ENCODE results near the gene SPINK9. TPM values are rescaled to one million over a fixed set of nuclear protein-coding genes. Genes with fewer than 3 reads are reported as not detected.

The SPINK9 gene
- total RNA-seq, 1 experiment from 2014 or later: not detected

DNA sequence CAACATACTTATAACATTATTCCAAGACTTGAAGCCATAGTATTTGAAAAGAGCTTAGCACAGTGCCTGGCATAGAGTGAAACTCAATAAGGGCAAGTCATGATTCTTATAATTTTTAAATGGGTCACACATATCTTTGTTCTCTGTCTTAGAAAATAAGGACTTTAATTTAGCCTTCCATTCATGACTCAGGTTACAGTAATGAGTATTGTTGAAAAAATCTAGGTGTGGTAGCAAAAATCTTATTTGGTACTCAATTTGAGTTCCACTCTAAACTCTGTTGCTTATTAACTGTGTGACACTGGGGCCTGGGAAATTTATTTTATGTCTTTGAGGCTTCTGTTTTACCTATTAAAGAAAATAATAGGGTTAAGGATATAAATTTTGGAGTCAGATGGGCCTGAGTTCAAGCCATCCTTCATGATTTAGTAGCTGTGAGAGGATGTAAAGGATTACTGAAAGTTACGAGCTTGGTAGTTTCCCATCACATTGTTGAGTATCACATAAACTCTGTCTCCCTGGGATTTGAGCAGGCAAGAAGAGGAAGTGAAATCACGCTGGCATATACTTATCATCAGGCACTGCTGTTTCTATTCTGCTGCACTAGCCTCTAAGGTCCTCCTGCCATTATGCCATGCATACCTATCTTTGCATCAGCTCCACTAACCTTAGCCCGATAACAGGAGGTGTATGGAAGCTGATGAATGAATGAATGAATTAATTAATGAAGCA, 1.5 kb downstream of the SPINK9 start:
- BruUV-seq (replicated peaks): no TSS peak
- no peaks in the 10 kb centered on the region for H3K9me3 ChIP-seq
- Mint-ChIP-seq H3K27me3 (ENCODE audit: insufficient read depth, unreplicated experiment) (peaks cover 3% of the 10 kb centered on the region), H3K4me3 (ENCODE audit: unreplicated experiment) (no peak overlapping the region), H3K9me3 (ENCODE audit: unreplicated experiment) (no peaks in the 10 kb centered on the region), H3K27ac (ENCODE audit: unreplicated experiment) (no peak overlapping the region), H3K36me3 (ENCODE audit: insufficient read depth, unreplicated experiment) (no peaks in the 10 kb centered on the region), H3K4me1 (ENCODE audit: low read depth, unreplicated experiment) (no peaks in the 10 kb centered on the region)
- H3K36me3 ChIP-seq (ENCODE audit: control insufficient read depth, insufficient read depth, low read length): no peaks in the 10 kb centered on the region
- ChIA-PET POLR2A (no interaction called here), CTCF (no interaction called here)
- TF ChIP-seq, protein P1, sequence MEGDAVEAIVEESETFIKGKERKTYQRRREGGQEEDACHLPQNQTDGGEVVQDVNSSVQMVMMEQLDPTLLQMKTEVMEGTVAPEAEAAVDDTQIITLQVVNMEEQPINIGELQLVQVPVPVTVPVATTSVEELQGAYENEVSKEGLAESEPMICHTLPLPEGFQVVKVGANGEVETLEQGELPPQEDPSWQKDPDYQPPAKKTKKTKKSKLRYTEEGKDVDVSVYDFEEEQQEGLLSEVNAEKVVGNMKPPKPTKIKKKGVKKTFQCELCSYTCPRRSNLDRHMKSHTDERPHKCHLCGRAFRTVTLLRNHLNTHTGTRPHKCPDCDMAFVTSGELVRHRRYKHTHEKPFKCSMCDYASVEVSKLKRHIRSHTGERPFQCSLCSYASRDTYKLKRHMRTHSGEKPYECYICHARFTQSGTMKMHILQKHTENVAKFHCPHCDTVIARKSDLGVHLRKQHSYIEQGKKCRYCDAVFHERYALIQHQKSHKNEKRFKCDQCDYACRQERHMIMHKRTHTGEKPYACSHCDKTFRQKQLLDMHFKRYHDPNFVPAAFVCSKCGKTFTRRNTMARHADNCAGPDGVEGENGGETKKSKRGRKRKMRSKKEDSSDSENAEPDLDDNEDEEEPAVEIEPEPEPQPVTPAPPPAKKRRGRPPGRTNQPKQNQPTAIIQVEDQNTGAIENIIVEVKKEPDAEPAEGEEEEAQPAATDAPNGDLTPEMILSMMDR (IDR thresholded peaks at IDR 0.05; ENCODE audit: insufficient read depth in 1 of 2, low read depth in 1 of 2, low read length in 1 of 2, severe bottlenecking in 1 of 2, unreplicated experiment in 1 of 2): no peak
- H3K4me1 ChIP-seq: no peaks in the 10 kb centered on the region
- H3K27me3 ChIP-seq (replicated peaks; ENCODE audit: control insufficient read depth, insufficient read depth, low read length): no peaks in the 10 kb centered on the region
- intact Hi-C loops (cut with micrococcal nuclease; ENCODE audit: unreplicated experiment): no loop called here
- no peak overlapping the region for H3K4me3 ChIP-seq (ENCODE audit: low read depth, low read length)
- no peak for DNase-seq

DNA sequence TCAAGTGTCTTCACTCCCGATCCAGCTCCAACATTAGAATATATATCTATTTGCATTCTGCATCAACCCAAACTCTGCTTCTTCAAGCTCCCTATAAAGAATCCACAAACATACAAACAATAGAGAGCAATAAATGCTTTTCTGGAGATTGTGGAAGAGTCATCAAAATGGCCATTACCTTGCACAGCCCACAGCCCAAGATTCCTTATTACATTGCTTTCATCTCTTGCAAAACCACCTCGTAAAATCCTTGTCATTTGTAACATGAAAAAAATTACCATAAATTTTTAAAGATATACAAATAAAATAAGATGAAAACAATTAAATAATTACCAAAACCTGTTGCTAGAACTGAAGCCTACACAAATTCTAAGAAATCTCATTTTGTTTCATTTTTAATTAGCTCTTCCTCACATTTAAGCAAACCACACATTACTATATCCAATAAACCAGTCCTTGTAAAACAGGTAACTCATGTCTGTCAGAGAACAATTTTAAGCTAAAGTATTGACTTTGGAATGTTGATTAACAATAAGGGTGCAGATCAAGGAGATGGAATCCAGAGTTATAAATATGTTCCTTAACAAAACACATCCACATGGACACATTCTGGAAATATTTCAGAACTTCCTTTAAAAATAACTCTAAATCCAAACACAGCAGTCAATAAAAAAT, 7.1 kb downstream of the SPINK9 start:
- Histone ChIP-seq H3K4me1 (no peaks in the 10 kb centered on the region), H3K9me3 (no peaks in the 10 kb centered on the region), H3K36me3 (ENCODE audit: control insufficient read depth, insufficient read depth, low read length) (no peaks in the 10 kb centered on the region), H3K4me3 (ENCODE audit: low read depth, low read length) (no peak overlapping the region), H3K27me3 (replicated peaks; ENCODE audit: control insufficient read depth, insufficient read depth, low read length) (no peaks in the 10 kb centered on the region)
- BruUV-seq (replicated peaks): no TSS peak
- no peak for DNase-seq
- Mint-ChIP-seq H3K4me3 (ENCODE audit: unreplicated experiment) (no peak overlapping the region), H3K9me3 (ENCODE audit: unreplicated experiment) (no peaks in the 10 kb centered on the region), H3K36me3 (ENCODE audit: insufficient read depth, unreplicated experiment) (no peaks in the 10 kb centered on the region), H3K27me3 (ENCODE audit: insufficient read depth, unreplicated experiment) (peaks cover 2% of the 10 kb centered on the region), H3K4me1 (ENCODE audit: low read depth, unreplicated experiment) (peaks cover 11% of the 10 kb centered on the region), H3K27ac (ENCODE audit: unreplicated experiment) (no peak overlapping the region)
- CTCF ChIA-PET: no interaction called here
- intact Hi-C loops (cut with micrococcal nuclease; ENCODE audit: unreplicated experiment): no loop called here
- POLR2A ChIA-PET: no interaction called here
- TF ChIP-seq, protein P1 (IDR thresholded peaks at IDR 0.05; ENCODE audit: insufficient read depth in 1 of 2, low read depth in 1 of 2, low read length in 1 of 2, severe bottlenecking in 1 of 2, unreplicated experiment in 1 of 2): no peak

DNA sequence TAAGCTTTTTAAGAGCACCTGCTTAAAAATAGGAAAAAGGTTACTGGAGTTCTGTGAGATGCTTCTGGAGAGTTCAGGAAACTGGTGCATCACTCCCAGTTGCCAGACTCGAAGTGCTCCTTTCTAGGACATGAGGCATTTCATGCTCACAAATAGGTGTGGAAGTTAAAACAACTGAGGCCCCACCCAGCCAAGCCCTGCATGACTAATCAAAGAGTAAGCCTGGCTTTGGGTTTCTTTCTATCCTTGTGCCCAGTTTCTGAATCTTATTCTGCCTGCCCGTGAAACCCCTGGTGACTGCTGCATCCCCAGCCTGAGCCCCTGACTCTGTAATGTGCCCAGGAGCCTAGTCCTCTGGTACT, 7.7 kb downstream of the SPINK9 start:
- H3K9me3 ChIP-seq: no peaks in the 10 kb centered on the region
- H3K9me3 Mint-ChIP-seq (ENCODE audit: unreplicated experiment): no peaks in the 10 kb centered on the region
- no peak overlapping the region for H3K4me3 Mint-ChIP-seq (ENCODE audit: unreplicated experiment)
- no peaks in the 10 kb centered on the region for H3K36me3 Mint-ChIP-seq (ENCODE audit: insufficient read depth, unreplicated experiment)
- H3K27me3 ChIP-seq (replicated peaks; ENCODE audit: control insufficient read depth, insufficient read depth, low read length): no peaks in the 10 kb centered on the region
- H3K27ac Mint-ChIP-seq (ENCODE audit: unreplicated experiment): no peak overlapping the region
- TF ChIP-seq, protein P1 (IDR thresholded peaks at IDR 0.05; ENCODE audit: insufficient read depth in 1 of 2, low read depth in 1 of 2, low read length in 1 of 2, severe bottlenecking in 1 of 2, unreplicated experiment in 1 of 2): no peak
- peak in 1 of 2 experiments; percentile 2 for DNase-seq
- no peak overlapping the region for H3K4me3 ChIP-seq (ENCODE audit: low read depth, low read length)
- BruUV-seq (replicated peaks): no TSS peak
- peaks cover 11% of the 10 kb centered on the region for H3K4me1 Mint-ChIP-seq (ENCODE audit: low read depth, unreplicated experiment)
- H3K4me1 ChIP-seq: no peaks in the 10 kb centered on the region
- POLR2A ChIA-PET: no interaction called here
- CTCF ChIA-PET: no interaction called here
- no peaks in the 10 kb centered on the region for H3K36me3 ChIP-seq (ENCODE audit: control insufficient read depth, insufficient read depth, low read length)
- peaks cover 2% of the 10 kb centered on the region for H3K27me3 Mint-ChIP-seq (ENCODE audit: insufficient read depth, unreplicated experiment)
- intact Hi-C loops (cut with micrococcal nuclease; ENCODE audit: unreplicated experiment): no loop called here
